ENCODE data around the gene LRTM1. TPM values are rescaled to one million over a fixed set of nuclear protein-coding genes. Genes with fewer than 3 reads are reported as not detected.

LRTM1 gene
- total RNA-seq, 1 experiment from 2014 or later, result not detected

DNA sequence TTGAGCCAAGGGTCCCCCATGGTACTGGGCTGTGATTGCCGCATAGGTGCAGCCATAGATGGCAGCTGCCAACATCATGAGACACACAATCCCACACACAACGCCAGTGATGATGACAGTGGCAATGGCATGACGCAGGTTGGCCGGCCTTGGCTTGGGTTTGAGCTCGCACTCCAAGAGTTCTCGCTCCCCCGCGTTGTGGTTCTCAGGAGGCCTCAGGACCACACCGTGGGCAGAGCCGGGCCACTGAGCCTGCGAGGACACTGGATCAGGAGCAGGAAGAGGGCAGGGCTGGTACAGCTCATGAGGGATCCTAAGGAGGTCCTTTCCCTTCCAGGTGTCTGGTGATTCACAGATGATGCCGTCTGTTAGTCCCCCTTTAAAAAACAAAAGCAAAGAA is 9.3 kb downstream of the LRTM1 start:
- no peaks in the 10 kb centered on the region for H3K4me1 Mint-ChIP-seq
- Histone ChIP-seq H4K20me1 (ENCODE audit: control insufficient read depth, insufficient read depth, insufficient read length) (no peaks in the 10 kb centered on the region), H3K23ac (ENCODE audit: insufficient read length, low read depth, low read length) (no peak overlapping the region), H3K79me2 (ENCODE audit: insufficient read depth, low read length) (no peaks in the 10 kb centered on the region), H2AFZ (ENCODE audit: low read length) (no peak overlapping the region), H3K9me3 (ENCODE audit: control insufficient read depth, low read depth, low read length) (no peaks in the 10 kb centered on the region), H3K79me1 (ENCODE audit: insufficient read depth, low read depth, low read length, poor library complexity, severe bottlenecking) (no peaks in the 10 kb centered on the region), H2BK12ac (ENCODE audit: insufficient read length, low read depth, low read length) (no peak overlapping the region), H3K14ac (ENCODE audit: insufficient read depth, low read length) (peak overlapping the region; percentile 45; the same call in 1 of the 2 replicates), H3K27ac (ENCODE audit: insufficient read length, low read depth, low read length) (no peak overlapping the region), H3K4me1 (ENCODE audit: insufficient read depth, low read length) (no peaks in the 10 kb centered on the region), H4K8ac (replicated peaks; ENCODE audit: insufficient read length, low read depth, low read length) (no peak overlapping the region), H2BK20ac (ENCODE audit: low read depth, low read length, poor library complexity, severe bottlenecking) (no peak overlapping the region), H3K56ac (ENCODE audit: insufficient read length, low read depth, low read length) (no peak overlapping the region), H3K9ac (ENCODE audit: extremely low read depth, insufficient read length, low read length) (no peak overlapping the region), H3K4me2 (ENCODE audit: insufficient read depth, insufficient read length, low read length) (no peak overlapping the region), H2BK120ac (ENCODE audit: low read depth, low read length, poor library complexity, severe bottlenecking) (no peak overlapping the region), H4K91ac (ENCODE audit: insufficient read length, low read depth, low read length) (no peak overlapping the region), H3K27me3 (ENCODE audit: insufficient read depth, low read length) (no peaks in the 10 kb centered on the region), H3K23me2 (ENCODE audit: insufficient read length, low read depth, low read length, poor library complexity, severe bottlenecking) (no peaks in the 10 kb centered on the region), H3K18ac (ENCODE audit: insufficient read length, low read depth, low read length) (no peak overlapping the region), H2AK5ac (ENCODE audit: insufficient read length, low read length) (no peak overlapping the region), H3K4ac (ENCODE audit: low read depth, low read length) (no peak overlapping the region), H4K5ac (ENCODE audit: insufficient read length, low read depth, low read length) (no peak overlapping the region), H2BK5ac (ENCODE audit: insufficient read length, low read length) (no peak overlapping the region), H2BK15ac (ENCODE audit: low read depth, low read length) (no peak overlapping the region), H3T11ph (ENCODE audit: low read length) (no peak overlapping the region)
- no peak for TF ChIP-seq CTCF (conservative IDR thresholded peaks at IDR 0.05)
- H3K9me3 Mint-ChIP-seq, result no peaks in the 10 kb centered on the region
- no peaks in the 10 kb centered on the region for H3K27me3 Mint-ChIP-seq (ENCODE audit: low read depth)
- DNase-seq, result no peak
- H3K27ac Mint-ChIP-seq, result no peak overlapping the region
- no CpG with 5 or more reads among the region's 12 CpGs for WGBS (ENCODE audit: extremely low coverage, insufficient read length, low lambda C conversion rate)
- peaks cover 0 to 3% (median 0%) of the 10 kb centered on the region in 3 experiments; a peak in 1 of 7 replicates for H3K36me3 Mint-ChIP-seq (ENCODE audit: insufficient read depth in 1 of 3, low read depth in 3 of 3)
- no peak overlapping the region for H3K4me3 Mint-ChIP-seq

Data from H9 (cell line).